ENCODE measurements around the gene TMPRSS9. TPM values are rescaled to one million over a fixed set of nuclear protein-coding genes. Genes with fewer than 3 reads are reported as not detected.
"Not testable (repeated sequence)": the region's sequence is repeated elsewhere in the genome, so short reads cannot be mapped to it uniquely, and the experiment has no call there.

The TMPRSS9 gene
- total RNA-seq, 3 donors from 2014 or later (not counting 1 experiment from before 2014, with no cell fraction given): not detected

DNA sequence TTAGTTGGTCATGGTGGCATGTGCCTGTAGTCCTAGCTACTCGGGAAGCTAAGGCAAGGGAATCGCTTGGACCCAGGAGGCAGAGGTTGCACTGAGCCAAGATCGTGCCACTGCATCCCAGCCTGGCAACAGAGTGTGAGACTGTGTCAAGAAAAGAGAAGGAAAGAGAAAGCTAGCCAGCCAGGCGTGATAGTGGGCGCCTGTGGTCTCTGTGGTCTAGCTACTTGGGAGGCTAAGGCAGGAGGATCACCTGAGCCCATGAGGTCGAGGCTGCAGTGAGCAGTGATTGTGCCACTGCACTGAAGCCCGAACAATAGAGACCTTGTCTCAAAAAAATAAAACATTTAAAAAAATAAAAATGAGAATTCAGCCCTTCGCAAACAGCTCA, 34.0 kb downstream of the TMPRSS9 start:
- intact Hi-C loops (cut with micrococcal nuclease): no loop called here
- ATAC-seq (peak in 1 of 3 donors; percentile 49), DNase-seq (no peak)
- Histone ChIP-seq H3K27ac (ENCODE audit: low read length) (peak overlapping the region; percentile 41), H3K4me3 (ENCODE audit: low read length) (peak overlapping the region; percentile 2), H3K36me3 (ENCODE audit: control insufficient read depth, insufficient read depth, low read length) (no peaks in the 10 kb centered on the region), H3K9me3 (ENCODE audit: control insufficient read depth, insufficient read depth, low read length) (no peaks in the 10 kb centered on the region), H3K27me3 (ENCODE audit: control insufficient read depth, insufficient read depth, low read length) (no peaks in the 10 kb centered on the region), H3K4me1 (ENCODE audit: control insufficient read depth, insufficient read depth, low read length) (peaks cover 20% of the 10 kb centered on the region)
- H3K27ac Mint-ChIP-seq: peak overlapping the region in 1 of 2 donors; percentile 67
- H3K4me3 Mint-ChIP-seq: peak overlapping the region; percentile 77
- peaks cover 6% of the 10 kb centered on the region in 2 donors for H3K27me3 Mint-ChIP-seq (ENCODE audit: low read depth in 2 of 2)
- no peaks in the 10 kb centered on the region for H3K36me3 Mint-ChIP-seq
- H3K9me3 Mint-ChIP-seq: no peaks in the 10 kb centered on the region
- H3K4me1 Mint-ChIP-seq: peaks cover 5% of the 10 kb centered on the region in 2 donors
- TF ChIP-seq, protein P1, sequence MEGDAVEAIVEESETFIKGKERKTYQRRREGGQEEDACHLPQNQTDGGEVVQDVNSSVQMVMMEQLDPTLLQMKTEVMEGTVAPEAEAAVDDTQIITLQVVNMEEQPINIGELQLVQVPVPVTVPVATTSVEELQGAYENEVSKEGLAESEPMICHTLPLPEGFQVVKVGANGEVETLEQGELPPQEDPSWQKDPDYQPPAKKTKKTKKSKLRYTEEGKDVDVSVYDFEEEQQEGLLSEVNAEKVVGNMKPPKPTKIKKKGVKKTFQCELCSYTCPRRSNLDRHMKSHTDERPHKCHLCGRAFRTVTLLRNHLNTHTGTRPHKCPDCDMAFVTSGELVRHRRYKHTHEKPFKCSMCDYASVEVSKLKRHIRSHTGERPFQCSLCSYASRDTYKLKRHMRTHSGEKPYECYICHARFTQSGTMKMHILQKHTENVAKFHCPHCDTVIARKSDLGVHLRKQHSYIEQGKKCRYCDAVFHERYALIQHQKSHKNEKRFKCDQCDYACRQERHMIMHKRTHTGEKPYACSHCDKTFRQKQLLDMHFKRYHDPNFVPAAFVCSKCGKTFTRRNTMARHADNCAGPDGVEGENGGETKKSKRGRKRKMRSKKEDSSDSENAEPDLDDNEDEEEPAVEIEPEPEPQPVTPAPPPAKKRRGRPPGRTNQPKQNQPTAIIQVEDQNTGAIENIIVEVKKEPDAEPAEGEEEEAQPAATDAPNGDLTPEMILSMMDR (IDR thresholded peaks at IDR 0.05): no peak
- 30% methylated on average over 7 of the region's 8 CpGs for WGBS (ENCODE audit: insufficient coverage)

DNA sequence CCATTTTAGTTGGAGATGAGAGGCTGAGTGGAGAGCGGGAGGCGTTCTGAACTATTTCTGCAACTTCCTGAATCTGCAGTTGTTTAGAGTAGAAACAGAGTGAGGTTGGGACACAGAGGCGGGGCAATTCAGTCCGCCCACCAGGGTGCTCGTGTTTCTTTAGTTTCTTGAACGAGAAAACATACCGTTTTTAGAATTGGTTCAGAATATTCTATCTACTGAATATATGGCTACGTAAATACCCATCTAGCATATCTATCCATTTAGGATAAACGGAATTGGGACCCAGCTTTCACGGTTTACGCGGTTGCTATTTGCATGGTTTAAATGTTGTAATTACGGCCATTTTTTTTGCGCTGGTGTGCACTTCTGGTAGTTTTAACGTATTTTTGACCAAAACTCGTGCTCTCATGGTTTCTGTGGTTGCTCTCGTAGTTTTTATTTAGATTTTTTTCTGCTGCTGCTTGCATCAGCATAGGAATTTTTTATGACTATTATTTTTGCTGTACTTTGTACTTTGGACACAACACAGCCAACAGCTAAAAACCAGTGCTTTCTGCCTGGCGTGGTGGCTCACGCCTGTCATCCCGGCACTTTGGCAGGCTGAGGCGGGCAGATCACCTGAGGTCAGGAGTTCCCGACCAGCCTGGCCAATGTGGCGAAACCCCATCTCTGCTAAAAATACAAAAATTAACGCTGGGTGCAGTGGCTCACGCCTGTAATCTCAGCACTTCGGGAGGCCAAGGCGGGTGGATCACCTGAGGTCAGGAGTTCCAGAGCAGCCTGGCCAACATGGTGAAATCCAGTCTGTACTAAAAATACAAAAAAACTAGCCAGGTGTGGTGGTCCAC, 34.6 kb downstream of the TMPRSS9 start:
- intact Hi-C loops (cut with micrococcal nuclease): no loop called here
- Mint-ChIP-seq H3K4me3 (peak overlapping the region; percentile 77), H3K9me3 (no peaks in the 10 kb centered on the region), H3K4me1 (peaks cover 5% of the 10 kb centered on the region in 2 donors), H3K27ac (peak overlapping the region; percentile 67 to 73), H3K27me3 (ENCODE audit: low read depth in 2 of 2) (peaks cover 4 to 6% of the 10 kb centered on the region in 2 donors), H3K36me3 (no peaks in the 10 kb centered on the region)
- H3K9me3 ChIP-seq (ENCODE audit: control insufficient read depth, insufficient read depth, low read length): no peaks in the 10 kb centered on the region
- peak overlapping the region; percentile 8 for H3K27ac ChIP-seq (ENCODE audit: low read length)
- DNase-seq (peak; percentile 19 to 57), ATAC-seq (peak; percentile 67 to 82 (median 67))
- H3K36me3 ChIP-seq (ENCODE audit: control insufficient read depth, insufficient read depth, low read length): no peaks in the 10 kb centered on the region
- peaks cover 20% of the 10 kb centered on the region for H3K4me1 ChIP-seq (ENCODE audit: control insufficient read depth, insufficient read depth, low read length)
- TF ChIP-seq, protein P1 (IDR thresholded peaks at IDR 0.05): no peak
- H3K27me3 ChIP-seq (ENCODE audit: control insufficient read depth, insufficient read depth, low read length): no peaks in the 10 kb centered on the region
- 23% methylated on average over 24 of the region's 27 CpGs for WGBS (ENCODE audit: insufficient coverage)
- H3K4me3 ChIP-seq (ENCODE audit: low read length): peak overlapping the region; percentile 2

DNA sequence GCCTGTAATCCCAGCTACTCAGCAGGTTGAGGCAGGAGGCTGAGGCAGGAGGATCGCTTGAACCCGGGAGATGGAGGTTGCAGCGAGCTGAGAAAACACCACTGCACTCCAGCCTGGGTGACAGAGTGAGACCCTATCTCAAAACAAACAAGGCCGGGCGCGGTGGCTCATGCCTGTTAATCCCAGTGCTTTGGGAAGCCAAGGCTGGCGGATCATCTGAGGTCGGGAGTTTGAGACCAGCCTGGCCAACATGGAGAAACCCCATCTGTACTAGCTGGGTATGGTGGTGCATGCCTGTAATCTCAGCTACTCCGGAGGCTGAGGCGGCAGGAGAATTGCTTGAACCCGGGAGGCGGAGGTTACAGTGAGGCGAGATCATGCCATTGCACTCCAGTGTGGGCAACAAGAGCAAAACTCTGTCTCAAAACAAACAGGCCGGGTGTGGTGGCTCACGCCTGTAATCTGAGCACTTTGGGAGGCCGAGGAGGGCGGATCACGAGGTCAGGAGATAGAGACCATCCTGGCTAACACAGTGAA, 35.3 kb downstream of the TMPRSS9 start:
- H3K27me3 ChIP-seq (ENCODE audit: control insufficient read depth, insufficient read depth, low read length); H3K9me3 Mint-ChIP-seq; H3K9me3 ChIP-seq (ENCODE audit: control insufficient read depth, insufficient read depth, low read length); H3K36me3 ChIP-seq (ENCODE audit: control insufficient read depth, insufficient read depth, low read length); DNase-seq; H3K36me3 Mint-ChIP-seq; H3K27me3 Mint-ChIP-seq (ENCODE audit: low read depth in 2 of 2); intact Hi-C loops (cut with micrococcal nuclease); ATAC-seq; H3K4me3 ChIP-seq (ENCODE audit: low read length); H3K4me1 Mint-ChIP-seq: not testable (repeated sequence)
- peak overlapping the region; percentile 67 to 73 for H3K27ac Mint-ChIP-seq
- H3K4me1 ChIP-seq (ENCODE audit: control insufficient read depth, insufficient read depth, low read length): peaks cover 20% of the 10 kb centered on the region
- 94% methylated on average over 18 of the region's 18 CpGs for WGBS (ENCODE audit: insufficient coverage)
- peak overlapping the region; percentile 77 for H3K4me3 Mint-ChIP-seq
- H3K27ac ChIP-seq (ENCODE audit: low read length): peak overlapping the region; percentile 8

DNA sequence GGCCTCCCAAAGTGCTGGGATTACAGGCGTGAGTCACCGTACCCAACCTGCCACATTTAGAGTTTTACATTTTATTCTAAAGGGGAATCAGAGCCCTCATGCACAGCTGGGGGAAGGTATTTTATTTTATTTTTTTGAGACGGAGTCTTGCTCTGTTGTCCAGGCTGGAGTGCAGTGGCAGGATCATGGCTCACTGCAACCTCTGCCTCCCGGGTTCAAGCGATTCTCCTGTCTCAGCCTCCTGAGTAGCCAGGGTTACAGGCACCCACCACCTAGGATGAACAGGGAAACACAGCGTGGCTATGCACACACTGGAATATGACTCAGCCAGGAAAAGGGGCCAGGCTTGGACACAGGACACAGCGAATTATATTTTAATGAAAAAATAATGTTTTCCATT, 37.1 kb downstream of the TMPRSS9 start:
- H3K27ac Mint-ChIP-seq; H3K9me3 ChIP-seq (ENCODE audit: control insufficient read depth, insufficient read depth, low read length); H3K36me3 Mint-ChIP-seq; H3K27me3 Mint-ChIP-seq (ENCODE audit: low read depth in 2 of 2); H3K27ac ChIP-seq (ENCODE audit: low read length); H3K4me3 Mint-ChIP-seq; intact Hi-C loops (cut with micrococcal nuclease); H3K9me3 Mint-ChIP-seq; ATAC-seq; H3K4me1 Mint-ChIP-seq; H3K36me3 ChIP-seq (ENCODE audit: control insufficient read depth, insufficient read depth, low read length); DNase-seq; H3K27me3 ChIP-seq (ENCODE audit: control insufficient read depth, insufficient read depth, low read length); H3K4me3 ChIP-seq (ENCODE audit: low read length): not testable (repeated sequence)
- H3K4me1 ChIP-seq (ENCODE audit: control insufficient read depth, insufficient read depth, low read length): peaks cover 17% of the 10 kb centered on the region
- 97% methylated on average over 7 of the region's 7 CpGs for WGBS (ENCODE audit: insufficient coverage)

Data from natural killer cell (primary cell).